Body of pancreas (tissue), 4 donors: ENCODE results near the gene KCNF1.

ENCODE experiments used
- POLR2A ChIP-seq, 3 donors: fragments of 450-650 bp; IDR thresholded peaks; one replicate each; pipeline ENCODE4 v1.6.1; 2016; ENCODE audit warnings: antibody characterized with exemption in 3 of 3, mild to moderate bottlenecking in 2 of 3
- TF ChIP-seq, protein P1 (sequence below), 7 experiments: fragments of 450-650 bp in 4 of 7; fragments of 200-600 bp in 3 of 7; sonication (generic) in 3 of 7; IDR thresholded peaks; one replicate each; pipeline ENCODE4 v1.5.1; 2016 to 2019; ENCODE audit warnings: antibody characterized with exemption in 7 of 7

DNA sequence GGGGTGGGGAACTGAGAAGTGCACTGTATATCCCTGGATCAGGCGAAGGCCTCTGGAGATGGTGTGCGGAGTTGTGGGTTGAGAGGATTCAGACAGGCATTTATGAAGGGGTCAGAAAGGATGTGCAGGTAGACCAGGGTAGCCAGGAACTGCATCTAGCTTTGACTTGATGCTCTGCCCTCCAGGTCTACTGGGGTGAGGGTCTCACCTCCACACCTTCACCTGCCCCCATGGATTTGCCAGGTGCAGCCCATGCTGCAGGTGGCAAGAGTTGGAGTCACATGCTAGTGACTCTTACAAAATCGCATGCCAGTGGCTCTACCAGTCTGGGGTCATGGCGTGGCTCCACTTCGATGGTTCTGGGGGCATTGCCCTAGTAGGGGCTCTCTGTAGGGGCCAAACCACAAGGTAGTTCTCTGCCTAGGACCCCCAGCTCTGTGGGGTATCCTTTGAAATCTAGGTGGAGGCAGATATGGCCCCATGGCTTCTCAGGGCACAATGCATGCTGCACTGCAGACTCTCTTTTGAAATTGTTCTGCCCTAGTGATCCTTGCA is 18.9 kb upstream of the KCNF1 start:
- TF ChIP-seq, protein P1, sequence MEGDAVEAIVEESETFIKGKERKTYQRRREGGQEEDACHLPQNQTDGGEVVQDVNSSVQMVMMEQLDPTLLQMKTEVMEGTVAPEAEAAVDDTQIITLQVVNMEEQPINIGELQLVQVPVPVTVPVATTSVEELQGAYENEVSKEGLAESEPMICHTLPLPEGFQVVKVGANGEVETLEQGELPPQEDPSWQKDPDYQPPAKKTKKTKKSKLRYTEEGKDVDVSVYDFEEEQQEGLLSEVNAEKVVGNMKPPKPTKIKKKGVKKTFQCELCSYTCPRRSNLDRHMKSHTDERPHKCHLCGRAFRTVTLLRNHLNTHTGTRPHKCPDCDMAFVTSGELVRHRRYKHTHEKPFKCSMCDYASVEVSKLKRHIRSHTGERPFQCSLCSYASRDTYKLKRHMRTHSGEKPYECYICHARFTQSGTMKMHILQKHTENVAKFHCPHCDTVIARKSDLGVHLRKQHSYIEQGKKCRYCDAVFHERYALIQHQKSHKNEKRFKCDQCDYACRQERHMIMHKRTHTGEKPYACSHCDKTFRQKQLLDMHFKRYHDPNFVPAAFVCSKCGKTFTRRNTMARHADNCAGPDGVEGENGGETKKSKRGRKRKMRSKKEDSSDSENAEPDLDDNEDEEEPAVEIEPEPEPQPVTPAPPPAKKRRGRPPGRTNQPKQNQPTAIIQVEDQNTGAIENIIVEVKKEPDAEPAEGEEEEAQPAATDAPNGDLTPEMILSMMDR (IDR thresholded peaks at IDR 0.05), result no peak
- no peak for TF ChIP-seq POLR2A (IDR thresholded peaks at IDR 0.05)
